GM12878 (cell line): Measurements from ENCODE around the gene LILRB3. TPM values are rescaled to one million over a fixed set of nuclear protein-coding genes. Genes with fewer than 3 reads are reported as not detected.

Source experiments
- ATAC-seq: fragments of 200-7000 bp; cut with Tn5 transposase; 3 replicates; pipeline ENCODE4 v1.9.1; 2020; ENCODE audit warnings: mild to moderate bottlenecking, moderate library complexity
- BruUV-seq: library from RNA; stranded (reverse); fragments of 400-500 nt; replicated peaks from 2 replicates; lab custom pipeline; 2021; lab: Mats Ljungman, UMichigan
- CTCF ChIA-PET: fragments of 300-600 bp; sonication (Branson Sonifier 250); formaldehyde crosslinking; extraction: SDS; loops from one replicate; lab custom pipeline; 2021; ENCODE audit warnings: inconsistent platforms; lab: Yijun Ruan, JAX
- POLR2A ChIA-PET: fragments of 350-600 bp; formaldehyde crosslinking; extraction: SDS; loops from one replicate; lab custom pipeline; 2021; ENCODE audit warnings: inconsistent platforms; lab: Charles Lee
- RAD21 ChIA-PET: fragments of 300-600 bp; sonication (Branson Sonifier 250); formaldehyde crosslinking; loops from one replicate; lab custom pipeline; 2023; ENCODE audit warnings: antibody characterized with exemption; ENCODE audit not compliant: unreplicated experiment; lab: Charles Lee
- SMC1A ChIA-PET: fragments of 300-600 bp; sonication (Branson Sonifier 250); formaldehyde crosslinking; loops from one replicate; lab custom pipeline; 2023; ENCODE audit not compliant: unreplicated experiment, uncharacterized antibody; lab: Charles Lee
- DNase-seq: peaks from one replicate; pipeline ENCODE4 v3.0.0-alpha.2; 2011; ENCODE audit warnings: low read depth, low spot score
- FAIRE-seq: peaks from 3 replicates; lab custom pipeline; 2011; peaks lifted over from hg19 to GRCh38; lab: Jason Lieb, UNC
- H2AFZ ChIP-seq: 2 replicates; pipeline ENCODE4 v1.6.0; 2011; ENCODE audit warnings: low read depth, low read length, control low read depth; ENCODE audit not compliant: control insufficient read depth
- H3K27ac ChIP-seq: 2 replicates; pipeline ENCODE4 v1.5.1; 2011; ENCODE audit warnings: control low read depth; ENCODE audit not compliant: control insufficient read depth, insufficient read depth
- H3K27me3 ChIP-seq, 2 experiments: replicated peaks in 1 of 2; 2 replicates each; pipeline versions ENCODE4 v1.6.0 to v1.6.1; 2011; ENCODE audit warnings: low read length in 1 of 2; ENCODE audit not compliant: control insufficient read depth in 2 of 2, insufficient read depth in 2 of 2
- H3K36me3 ChIP-seq, 2 experiments: 2 replicates each; pipeline ENCODE4 v1.5.1; 2011; ENCODE audit warnings: low read length in 1 of 2; ENCODE audit not compliant: control insufficient read depth in 2 of 2, insufficient read depth in 2 of 2
- H3K4me1 ChIP-seq: 2 replicates; pipeline ENCODE4 v1.6.1; 2011; ENCODE audit warnings: mild to moderate bottlenecking, low read length, moderate library complexity, mixed read lengths; ENCODE audit not compliant: control insufficient read depth, insufficient read depth
- H3K4me2 ChIP-seq: 2 replicates; pipeline ENCODE4 v1.6.0; 2011; ENCODE audit warnings: control low read depth; ENCODE audit not compliant: control insufficient read depth, insufficient read depth
- H3K4me3 ChIP-seq: fragments of 200-600 bp; sonication (generic); 2 replicates; pipeline ENCODE4 v1.5.1; 2016
- H3K79me2 ChIP-seq: 2 replicates; pipeline ENCODE4 v1.6.0; 2011; ENCODE audit warnings: low read length; ENCODE audit not compliant: control insufficient read depth, insufficient read depth
- H3K9ac ChIP-seq: 2 replicates; pipeline ENCODE4 v1.8.0; 2011; ENCODE audit warnings: low read length, control low read depth, mixed read lengths; ENCODE audit not compliant: control insufficient read depth, insufficient read depth
- H3K9me3 ChIP-seq: replicated peaks from 3 replicates; pipeline ENCODE4 v1.5.1; 2011; ENCODE audit warnings: mild to moderate bottlenecking, low read length; ENCODE audit not compliant: control insufficient read depth, insufficient read depth
- H4K20me1 ChIP-seq: 2 replicates; pipeline ENCODE4 v1.6.0; 2011; ENCODE audit not compliant: control insufficient read depth, insufficient read depth
- CBFB ChIP-seq: IDR thresholded peaks from 2 replicates; pipeline ENCODE4 v1.6.1; 2016; ENCODE audit warnings: antibody characterized with exemption, low read depth
- CBX3 ChIP-seq: fragments of 200-600 bp; sonication (generic); IDR thresholded peaks from 2 replicates; pipeline ENCODE4 v1.6.1; 2016; ENCODE audit warnings: low read depth, borderline replicate concordance
- DPF2 ChIP-seq: fragments of 450-650 bp; IDR thresholded peaks from 2 replicates; pipeline ENCODE4 v1.6.1; 2017; ENCODE audit warnings: mild to moderate bottlenecking
- HDAC2 ChIP-seq: fragments of 200-600 bp; sonication (generic); IDR thresholded peaks from 2 replicates; pipeline ENCODE4 v1.6.1; 2017
- HSF1 ChIP-seq: fragments of 150-350 bp; IDR thresholded peaks from 2 replicates; pipeline ENCODE4 v1.6.1; 2014; ENCODE audit warnings: mild to moderate bottlenecking, low read depth, low read length
- LARP7 ChIP-seq: fragments of 450-650 bp; IDR thresholded peaks from 2 replicates; pipeline ENCODE4 v1.6.1; 2017; ENCODE audit warnings: mild to moderate bottlenecking
- PBX3 ChIP-seq: IDR thresholded peaks from 2 replicates; pipeline ENCODE4 v1.6.1; 2011; ENCODE audit warnings: mild to moderate bottlenecking, low read depth, low read length, moderate library complexity; ENCODE audit not compliant: insufficient replicate concordance
- YY1 ChIP-seq: IDR thresholded peaks from 2 replicates; pipeline ENCODE4 v1.6.1; 2011; ENCODE audit warnings: low read depth, mild to moderate bottlenecking, low read length
- ZNF592 ChIP-seq: fragments of 450-650 bp; IDR thresholded peaks from 2 replicates; pipeline ENCODE4 v1.6.1; 2017; ENCODE audit warnings: mild to moderate bottlenecking, moderate library complexity
- ZNF622 ChIP-seq: fragments of 450-650 bp; IDR thresholded peaks from 2 replicates; pipeline ENCODE4 v1.6.1; 2017; ENCODE audit warnings: mild to moderate bottlenecking, inconsistent platforms
- WGBS: methylation state at CpG from one replicate; pipeline ENCODE4 v1.1.6; 2016; ENCODE audit warnings: low lambda C conversion rate; ENCODE audit not compliant: insufficient replicate concordance, insufficient coverage; ENCODE audit errors: missing lambda C conversion rate; 5-methylcytosine and 5-hydroxymethylcytosine counted together
- in situ Hi-C: fragments of 300-500 bp; cut with MboI; formaldehyde crosslinking; loops from 9 replicates; pipeline ENCODE4 v1.14.3; 2018; ENCODE audit warnings: mixed read lengths
- intact Hi-C: fragments of 100-400 bp; cut with micrococcal nuclease; formaldehyde crosslinking; loops from one replicate; pipeline ENCODE4 v1.14.2; 2022; ENCODE audit not compliant: unreplicated experiment
- polyA plus RNA-seq, 11 experiments: library from polyadenylated mRNA; depleted of rRNA in 4 of 11; unstranded in 6 of 11; stranded (reverse) in 5 of 11; fragments of >200 nt; fragmentation: Nextera tagmentation in 4 of 11; fragmentation: Illumina TruSeq in 1 of 11; extraction: Ambion mirVana in 4 of 11; extraction: Trizol in 1 of 11; gene quantifications; 1 replicate in 1 of 11; 2 replicates in 10 of 11; pipeline versions ENCODE4 v1.2.1 to v1.2.3, GENCODE V29; 2011 to 2016; ENCODE audit warnings: inconsistent platforms in 2 of 11, missing spikeins in 2 of 11, low read depth in 1 of 11
- total RNA-seq, 4 experiments: library from RNA; depleted of rRNA in 3 of 4; stranded (reverse); fragments of >200 nt in 3 of 4; fragmentation: Illumina TruSeq in 1 of 4; extraction: Trizol in 1 of 4; gene quantifications; 2 replicates each; pipeline versions ENCODE4 v1.2.1 to v1.2.3, GENCODE V29; 2013 to 2021
- TF ChIP-seq, protein P1 (sequence below): IDR thresholded peaks from 2 replicates; pipeline ENCODE4 v1.6.1; 2011; ENCODE audit warnings: borderline replicate concordance, low read depth, mild to moderate bottlenecking, moderate library complexity, low read length; ENCODE audit not compliant: insufficient read depth, poor library complexity, severe bottlenecking

LILRB3 gene
- total and polyA plus RNA-seq, 10 of the 15 experiments (the other 5 are each of a cell fraction or from before 2014, with no cell fraction given), result 0.04 to 1.1 (median 0.18) TPM; not detected in 1

DNA sequence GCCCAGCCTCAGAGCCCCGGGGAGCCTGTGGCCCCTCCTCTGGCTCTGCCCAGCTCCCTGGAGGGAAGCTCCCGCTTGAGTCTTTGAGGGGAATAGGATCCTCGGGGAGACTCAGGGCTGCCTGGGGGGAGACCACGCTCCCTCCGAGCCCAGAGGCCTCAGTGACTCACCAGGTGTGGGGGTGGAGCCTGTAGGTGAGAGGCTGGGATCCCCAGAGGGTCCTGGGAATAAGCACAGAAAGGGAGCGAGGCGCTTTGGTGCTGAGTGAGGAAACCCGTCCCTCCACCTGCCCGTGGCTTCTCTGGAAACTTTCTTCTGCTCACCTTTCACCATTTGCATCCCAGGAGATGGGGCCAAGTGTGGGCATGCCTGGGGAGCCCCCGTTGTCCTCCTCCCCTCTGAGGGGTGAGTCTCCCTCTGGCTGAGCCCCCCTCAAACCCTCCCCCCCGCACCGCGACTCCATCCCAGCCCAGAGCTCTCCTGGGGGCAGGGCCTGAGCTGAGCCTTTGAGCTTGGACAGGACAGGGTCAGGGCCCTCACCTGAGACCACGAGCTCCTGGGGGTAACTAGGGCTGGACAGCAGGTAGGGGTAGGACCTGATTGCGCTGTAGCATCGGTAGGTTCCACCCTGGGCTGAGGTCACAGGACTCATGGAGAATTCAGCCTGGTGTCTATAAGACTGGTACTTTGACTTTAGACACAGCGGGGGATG is 31.5 kb upstream of the LILRB3 start (continued):
- TF ChIP-seq LARP7 (no peak), PBX3 (no peak), HSF1 (no peak)

DNA sequence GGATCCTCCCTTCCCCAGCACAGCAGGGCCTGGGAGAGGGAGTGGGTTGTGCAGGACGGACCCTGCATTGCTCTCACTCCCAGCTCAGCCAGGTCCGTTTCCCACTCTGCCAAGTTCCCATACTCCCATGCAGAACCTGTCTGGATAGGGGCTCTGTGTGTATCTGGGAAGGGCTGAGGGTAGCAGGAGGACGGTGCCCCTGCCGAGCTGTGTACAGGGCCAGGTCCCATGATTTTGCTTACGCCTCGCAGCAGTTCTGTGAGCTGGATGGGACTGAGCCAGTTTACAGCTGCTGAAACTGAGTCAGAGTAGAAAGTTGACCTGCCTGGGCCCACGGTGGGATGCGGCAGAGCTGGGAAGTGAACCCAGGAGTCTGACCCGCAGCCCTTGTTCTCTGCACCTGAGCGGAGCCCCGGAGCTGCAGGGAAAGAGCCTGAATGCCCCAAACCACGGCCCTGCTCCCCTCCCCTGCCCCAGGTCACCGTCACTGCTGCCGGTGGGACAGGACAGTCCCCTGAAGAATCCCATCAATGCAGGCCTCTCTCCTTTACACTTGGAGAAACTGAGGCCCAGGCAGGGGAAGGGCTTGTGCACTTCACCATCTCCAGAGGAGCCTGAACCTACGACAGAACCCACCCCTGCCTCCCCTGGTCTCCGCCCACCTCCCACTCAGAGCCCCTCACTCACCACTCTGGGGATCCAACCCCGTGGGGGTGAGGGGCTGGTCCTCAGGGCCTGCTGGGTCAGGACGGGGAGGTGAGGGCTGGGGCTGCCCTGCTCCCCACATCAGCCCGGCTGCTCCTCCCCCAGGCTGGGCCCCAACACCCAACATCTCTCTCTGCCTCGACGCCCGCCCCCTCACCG is 30.8 kb upstream of the LILRB3 start:
- no peaks in the 10 kb centered on the region for H3K79me2 ChIP-seq
- ChIA-PET SMC1A (no interaction called here), POLR2A (no interaction called here), RAD21 (no interaction called here), CTCF (interaction anchor here (0.7 kb wide), 1 partner anchor 137 kb away, joined by 3 read pairs; no protein-coding TSS in a partner anchor)
- H3K27ac ChIP-seq, result no peak overlapping the region
- no peak overlapping the region for H2AFZ ChIP-seq
- DNase-seq (no peak), ATAC-seq (no peak), FAIRE-seq (no peak)
- no peaks in the 10 kb centered on the region for H3K9me3 ChIP-seq
- H4K20me1 ChIP-seq, result no peaks in the 10 kb centered on the region
- BruUV-seq, result no TSS peak
- H3K36me3 ChIP-seq, result no peaks in the 10 kb centered on the region
- intact Hi-C loops (no loop called here), in situ Hi-C loops (no loop called here)
- 27% methylated on average over 23 of the region's 23 CpGs for WGBS
- peaks cover 0 to 4% of the 10 kb centered on the region in 2 experiments; a peak in 1 of 4 replicates for H3K27me3 ChIP-seq
- H3K4me2 ChIP-seq, result no peak overlapping the region
- no peak overlapping the region for H3K4me3 ChIP-seq
- H3K9ac ChIP-seq, result no peak overlapping the region
- H3K4me1 ChIP-seq, result no peaks in the 10 kb centered on the region
- TF ChIP-seq YY1 (no peak), CBFB (no peak), CBX3 (no peak), DPF2 (no peak), ZNF592 (no peak), HDAC2 (no peak), ZNF622 (no peak)
- TF ChIP-seq, protein P1, sequence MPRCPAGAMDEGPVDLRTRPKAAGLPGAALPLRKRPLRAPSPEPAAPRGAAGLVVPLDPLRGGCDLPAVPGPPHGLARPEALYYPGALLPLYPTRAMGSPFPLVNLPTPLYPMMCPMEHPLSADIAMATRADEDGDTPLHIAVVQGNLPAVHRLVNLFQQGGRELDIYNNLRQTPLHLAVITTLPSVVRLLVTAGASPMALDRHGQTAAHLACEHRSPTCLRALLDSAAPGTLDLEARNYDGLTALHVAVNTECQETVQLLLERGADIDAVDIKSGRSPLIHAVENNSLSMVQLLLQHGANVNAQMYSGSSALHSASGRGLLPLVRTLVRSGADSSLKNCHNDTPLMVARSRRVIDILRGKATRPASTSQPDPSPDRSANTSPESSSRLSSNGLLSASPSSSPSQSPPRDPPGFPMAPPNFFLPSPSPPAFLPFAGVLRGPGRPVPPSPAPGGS, result no peak
